ENCODE results near the gene CDHR5.

Gene CDHR5

GRCh38 chr11:629237-629583, 4.5 kb upstream of the CDHR5 start:
- TF ChIP-seq, protein P1, sequence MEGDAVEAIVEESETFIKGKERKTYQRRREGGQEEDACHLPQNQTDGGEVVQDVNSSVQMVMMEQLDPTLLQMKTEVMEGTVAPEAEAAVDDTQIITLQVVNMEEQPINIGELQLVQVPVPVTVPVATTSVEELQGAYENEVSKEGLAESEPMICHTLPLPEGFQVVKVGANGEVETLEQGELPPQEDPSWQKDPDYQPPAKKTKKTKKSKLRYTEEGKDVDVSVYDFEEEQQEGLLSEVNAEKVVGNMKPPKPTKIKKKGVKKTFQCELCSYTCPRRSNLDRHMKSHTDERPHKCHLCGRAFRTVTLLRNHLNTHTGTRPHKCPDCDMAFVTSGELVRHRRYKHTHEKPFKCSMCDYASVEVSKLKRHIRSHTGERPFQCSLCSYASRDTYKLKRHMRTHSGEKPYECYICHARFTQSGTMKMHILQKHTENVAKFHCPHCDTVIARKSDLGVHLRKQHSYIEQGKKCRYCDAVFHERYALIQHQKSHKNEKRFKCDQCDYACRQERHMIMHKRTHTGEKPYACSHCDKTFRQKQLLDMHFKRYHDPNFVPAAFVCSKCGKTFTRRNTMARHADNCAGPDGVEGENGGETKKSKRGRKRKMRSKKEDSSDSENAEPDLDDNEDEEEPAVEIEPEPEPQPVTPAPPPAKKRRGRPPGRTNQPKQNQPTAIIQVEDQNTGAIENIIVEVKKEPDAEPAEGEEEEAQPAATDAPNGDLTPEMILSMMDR (IDR thresholded peaks at IDR 0.05) = no peak

DNA sequence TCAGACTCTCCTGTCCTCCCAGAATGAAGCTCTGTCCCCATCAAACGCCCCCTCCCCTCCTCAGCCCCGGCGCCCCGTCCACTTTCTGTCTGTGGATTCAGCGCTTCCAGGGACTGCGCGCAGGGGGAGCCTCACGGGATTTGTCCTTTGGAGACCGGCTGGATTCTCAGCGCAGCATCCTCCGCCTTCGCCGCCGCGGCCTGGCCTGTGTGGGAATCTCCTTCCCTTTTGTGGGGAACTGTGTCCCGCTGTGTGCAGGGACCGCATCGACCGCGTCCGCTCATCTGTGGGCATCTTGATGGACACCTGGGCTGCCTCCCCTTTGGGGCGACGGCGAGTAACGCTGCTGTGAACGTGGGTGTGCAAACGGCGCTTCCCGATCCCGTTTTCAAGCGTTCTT, 3.3 kb upstream of the CDHR5 start:
- TF ChIP-seq, protein P1 (IDR thresholded peaks at IDR 0.05) = no peak

GRCh38 chr11:627308-627576, 2.5 kb upstream of the CDHR5 start:
- TF ChIP-seq, protein P1 (IDR thresholded peaks at IDR 0.05) = no peak

- TF ChIP-seq, protein P1 (IDR thresholded peaks at IDR 0.05) = no peak
Observed at GRCh38 chr11:626475-627307, 1.9 kb upstream of the CDHR5 start, which contains the start of gene SCT. TSS of gene SCT (minus strand) at chr11:627181. CDS start at chr11:627143, 38 bp downstream.

GRCh38 chr11:625636-626268, 997 bp upstream of the CDHR5 start:
- TF ChIP-seq, protein P1 (IDR thresholded peaks at IDR 0.05) = no peak

GRCh38 chr11:623999-624704, 603 bp downstream of the CDHR5 start:
- TF ChIP-seq, protein P1 (IDR thresholded peaks at IDR 0.05) = no peak

GRCh38 chr11:623349-623869, 1.3 kb downstream of the CDHR5 start:
- TF ChIP-seq, protein P1 (IDR thresholded peaks at IDR 0.05) = no peak
